HepG2 (cell line): ENCODE results near the gene RBM23. TPM values are rescaled to one million over a fixed set of nuclear protein-coding genes. Genes with fewer than 3 reads are reported as not detected.

Experiments
- CEBPB ChIP-seq: IDR thresholded peaks from 2 replicates; pipeline ENCODE4 v1.6.1; 2011; ENCODE audit warnings: low read depth, low read length, improper control_type of control experiment, borderline replicate concordance
- FOXA3 ChIP-seq: IDR thresholded peaks from 2 replicates; pipeline ENCODE4 v1.6.1; 2016; ENCODE audit warnings: missing genetic modification reagents, missing compliant biosample characterization
- KLF6 ChIP-seq: IDR thresholded peaks from 2 replicates; pipeline ENCODE4 v1.8.0; 2016; ENCODE audit warnings: missing biosample characterization, missing genetic modification reagents
- SIN3B ChIP-seq: fragments of 150-350 bp; IDR thresholded peaks from 2 replicates; pipeline ENCODE4 v1.6.1; 2014; ENCODE audit warnings: low read length
- SOX6 ChIP-seq, 2 experiments: fragments of 450-650 bp in 1 of 2; sonication (generic) in 1 of 2; formaldehyde crosslinking in 1 of 2; IDR thresholded peaks; 2 replicates each; pipeline versions ENCODE4 v1.4.0 to v1.6.1; 2017 to 2020; ENCODE audit warnings: antibody characterized with exemption in 1 of 2, mild to moderate bottlenecking in 1 of 2, missing genetic modification reagents in 1 of 2
- STAG1 ChIP-seq: sonication (generic); formaldehyde crosslinking; IDR thresholded peaks from 2 replicates; pipeline ENCODE4 v1.4.0; 2020; ENCODE audit warnings: missing genetic modification reagents
- ZNF207 ChIP-seq: fragments of 450-650 bp; IDR thresholded peaks from 2 replicates; pipeline ENCODE4 v1.6.1; 2016; ENCODE audit warnings: antibody characterized with exemption, borderline replicate concordance
- polyA plus RNA-seq, 8 experiments: library from polyadenylated mRNA; depleted of rRNA in 3 of 8; stranded (reverse) in 7 of 8; unstranded in 1 of 8; fragments of >200 nt; fragmentation: Illumina TruSeq in 4 of 8; extraction: Trizol in 4 of 8; gene quantifications; 2 replicates each; pipeline versions ENCODE4 v1.2.1 to v1.2.3, GENCODE V29; 2011 to 2016; ENCODE audit warnings: low read depth in 4 of 8, missing spikeins in 1 of 8, mixed read lengths in 1 of 8; ENCODE audit not compliant: insufficient read depth in 1 of 8
- total RNA-seq, 5 experiments: library from RNA; depleted of rRNA; stranded (reverse); fragments of >200 nt; fragmentation: Illumina TruSeq; extraction: Trizol; gene quantifications; 2 replicates each; pipeline ENCODE4 v1.2.3, GENCODE V29; 2016; ENCODE audit warnings: low read depth in 1 of 5
- TF ChIP-seq, protein P1 (sequence below): sonication (generic); formaldehyde crosslinking; IDR thresholded peaks from 2 replicates; pipeline ENCODE4 v1.5.1; 2020; ENCODE audit warnings: missing genetic modification reagents, mild to moderate bottlenecking, borderline replicate concordance
- TF ChIP-seq, protein P2 (sequence below): sonication (generic); formaldehyde crosslinking; IDR thresholded peaks from 2 replicates; pipeline ENCODE4 v1.5.1; 2020; ENCODE audit warnings: missing genetic modification reagents, mild to moderate bottlenecking, borderline replicate concordance
- TF ChIP-seq, protein P3 (sequence below): sonication (generic); formaldehyde crosslinking; IDR thresholded peaks from 2 replicates; pipeline ENCODE4 v1.4.0; 2020; ENCODE audit warnings: mild to moderate bottlenecking, missing genetic modification reagents

RBM23 gene
- total and polyA plus RNA-seq, 2 of the 13 experiments (the other 11 are each of a cell fraction or from before 2014, with no cell fraction given) = 1.5 to 2.1 TPM

DNA sequence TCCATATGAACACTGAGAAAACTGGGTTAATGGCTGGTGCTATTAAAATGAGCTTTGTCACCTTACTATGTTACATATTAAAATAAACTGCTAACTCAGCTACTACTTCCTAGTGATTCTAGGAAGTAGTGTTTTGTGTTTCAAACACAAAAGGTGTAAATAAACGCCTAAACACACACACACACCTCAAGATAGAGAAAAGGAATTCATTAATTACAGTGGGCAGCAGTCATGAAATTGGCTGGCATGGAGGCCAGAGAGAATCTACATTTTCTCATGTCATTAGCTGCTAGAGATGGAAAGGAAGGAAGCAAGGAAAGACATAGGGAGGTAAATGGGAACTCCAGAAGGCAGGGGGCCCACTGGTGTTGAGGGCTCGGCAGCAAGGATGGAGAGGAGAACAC lies 11.0 kb upstream of the RBM23 start (continued):
- TF ChIP-seq, protein P1, sequence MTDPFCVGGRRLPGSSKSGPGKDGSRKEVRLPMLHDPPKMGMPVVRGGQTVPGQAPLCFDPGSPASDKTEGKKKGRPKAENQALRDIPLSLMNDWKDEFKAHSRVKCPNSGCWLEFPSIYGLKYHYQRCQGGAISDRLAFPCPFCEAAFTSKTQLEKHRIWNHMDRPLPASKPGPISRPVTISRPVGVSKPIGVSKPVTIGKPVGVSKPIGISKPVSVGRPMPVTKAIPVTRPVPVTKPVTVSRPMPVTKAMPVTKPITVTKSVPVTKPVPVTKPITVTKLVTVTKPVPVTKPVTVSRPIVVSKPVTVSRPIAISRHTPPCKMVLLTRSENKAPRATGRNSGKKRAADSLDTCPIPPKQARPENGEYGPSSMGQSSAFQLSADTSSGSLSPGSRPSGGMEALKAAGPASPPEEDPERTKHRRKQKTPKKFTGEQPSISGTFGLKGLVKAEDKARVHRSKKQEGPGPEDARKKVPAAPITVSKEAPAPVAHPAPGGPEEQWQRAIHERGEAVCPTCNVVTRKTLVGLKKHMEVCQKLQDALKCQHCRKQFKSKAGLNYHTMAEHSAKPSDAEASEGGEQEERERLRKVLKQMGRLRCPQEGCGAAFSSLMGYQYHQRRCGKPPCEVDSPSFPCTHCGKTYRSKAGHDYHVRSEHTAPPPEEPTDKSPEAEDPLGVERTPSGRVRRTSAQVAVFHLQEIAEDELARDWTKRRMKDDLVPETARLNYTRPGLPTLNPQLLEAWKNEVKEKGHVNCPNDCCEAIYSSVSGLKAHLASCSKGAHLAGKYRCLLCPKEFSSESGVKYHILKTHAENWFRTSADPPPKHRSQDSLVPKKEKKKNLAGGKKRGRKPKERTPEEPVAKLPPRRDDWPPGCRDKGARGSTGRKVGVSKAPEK = peak; percentile 62
- TF ChIP-seq SIN3B = no peak
- TF ChIP-seq, protein P2, sequence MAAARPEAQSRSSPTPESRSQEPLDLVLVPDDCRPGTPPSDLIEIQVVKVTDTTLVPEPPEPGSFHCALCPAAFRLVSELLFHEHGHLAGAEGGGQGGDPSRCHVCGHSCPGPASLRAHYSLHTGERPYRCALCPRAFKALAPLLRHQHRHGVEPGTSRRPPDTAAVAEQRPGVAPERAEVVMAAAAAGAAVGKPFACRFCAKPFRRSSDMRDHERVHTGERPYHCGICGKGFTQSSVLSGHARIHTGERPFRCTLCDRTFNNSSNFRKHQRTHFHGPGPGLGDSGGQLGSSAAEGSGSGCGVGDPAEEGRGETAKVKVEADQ (CRISPR knock-in tag) = peak; percentile 13; the same call in 1 of the 2 replicates
- TF ChIP-seq SOX6 (IDR thresholded peaks at IDR 0.05) = no peak
- TF ChIP-seq SOX6 (CRISPR knock-in tag; IDR thresholded peaks at IDR 0.05) = no peak
- TF ChIP-seq FOXA3 (CRISPR knock-in tag) = no peak
- TF ChIP-seq, protein P3, sequence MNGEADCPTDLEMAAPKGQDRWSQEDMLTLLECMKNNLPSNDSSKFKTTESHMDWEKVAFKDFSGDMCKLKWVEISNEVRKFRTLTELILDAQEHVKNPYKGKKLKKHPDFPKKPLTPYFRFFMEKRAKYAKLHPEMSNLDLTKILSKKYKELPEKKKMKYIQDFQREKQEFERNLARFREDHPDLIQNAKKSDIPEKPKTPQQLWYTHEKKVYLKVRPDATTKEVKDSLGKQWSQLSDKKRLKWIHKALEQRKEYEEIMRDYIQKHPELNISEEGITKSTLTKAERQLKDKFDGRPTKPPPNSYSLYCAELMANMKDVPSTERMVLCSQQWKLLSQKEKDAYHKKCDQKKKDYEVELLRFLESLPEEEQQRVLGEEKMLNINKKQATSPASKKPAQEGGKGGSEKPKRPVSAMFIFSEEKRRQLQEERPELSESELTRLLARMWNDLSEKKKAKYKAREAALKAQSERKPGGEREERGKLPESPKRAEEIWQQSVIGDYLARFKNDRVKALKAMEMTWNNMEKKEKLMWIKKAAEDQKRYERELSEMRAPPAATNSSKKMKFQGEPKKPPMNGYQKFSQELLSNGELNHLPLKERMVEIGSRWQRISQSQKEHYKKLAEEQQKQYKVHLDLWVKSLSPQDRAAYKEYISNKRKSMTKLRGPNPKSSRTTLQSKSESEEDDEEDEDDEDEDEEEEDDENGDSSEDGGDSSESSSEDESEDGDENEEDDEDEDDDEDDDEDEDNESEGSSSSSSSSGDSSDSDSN = no peak
- TF ChIP-seq STAG1 = no peak
- TF ChIP-seq ZNF207 = no peak
- no peak for TF ChIP-seq KLF6 (CRISPR knock-in tag)
- TF ChIP-seq CEBPB = no peak
